Loucy (cell line): ENCODE data around the gene MYCBPAP.

ENCODE experiments used
- EZH2phosphoT487 ChIP-seq: fragments of 200-600 bp; IDR thresholded peaks from 2 replicates; pipeline ENCODE4 v1.6.1; 2018; ENCODE audit warnings: antibody characterized with exemption, mild to moderate bottlenecking, moderate library complexity, borderline replicate concordance
- TF ChIP-seq, protein P1 (sequence below): fragments of 200-600 bp; sonication (generic); conservative IDR thresholded peaks from 2 replicates; pipeline ENCODE4 v1.5.1; 2014; ENCODE audit warnings: mild to moderate bottlenecking, antibody characterized with exemption, low read length

DNA sequence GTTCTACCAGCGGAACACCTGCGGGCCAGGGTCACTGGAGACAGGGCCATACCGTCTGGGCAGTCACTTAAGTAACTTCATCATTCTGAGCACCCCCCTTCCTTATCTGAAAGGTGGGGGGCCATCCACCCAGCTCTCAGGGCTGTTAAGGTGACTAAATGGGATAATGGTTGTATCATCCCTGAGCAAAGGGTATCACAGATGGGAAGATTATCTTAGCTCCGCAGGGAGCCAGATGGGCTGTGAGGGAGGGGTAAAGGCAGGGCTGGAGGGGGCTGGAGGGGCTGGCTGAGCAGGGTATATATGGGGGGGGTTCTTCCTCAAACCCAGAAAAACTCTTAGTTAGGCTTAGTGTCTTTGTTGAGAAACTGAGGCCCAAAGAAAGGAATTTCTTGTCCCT is 49.4 kb downstream of the MYCBPAP start:
- TF ChIP-seq, protein P1, sequence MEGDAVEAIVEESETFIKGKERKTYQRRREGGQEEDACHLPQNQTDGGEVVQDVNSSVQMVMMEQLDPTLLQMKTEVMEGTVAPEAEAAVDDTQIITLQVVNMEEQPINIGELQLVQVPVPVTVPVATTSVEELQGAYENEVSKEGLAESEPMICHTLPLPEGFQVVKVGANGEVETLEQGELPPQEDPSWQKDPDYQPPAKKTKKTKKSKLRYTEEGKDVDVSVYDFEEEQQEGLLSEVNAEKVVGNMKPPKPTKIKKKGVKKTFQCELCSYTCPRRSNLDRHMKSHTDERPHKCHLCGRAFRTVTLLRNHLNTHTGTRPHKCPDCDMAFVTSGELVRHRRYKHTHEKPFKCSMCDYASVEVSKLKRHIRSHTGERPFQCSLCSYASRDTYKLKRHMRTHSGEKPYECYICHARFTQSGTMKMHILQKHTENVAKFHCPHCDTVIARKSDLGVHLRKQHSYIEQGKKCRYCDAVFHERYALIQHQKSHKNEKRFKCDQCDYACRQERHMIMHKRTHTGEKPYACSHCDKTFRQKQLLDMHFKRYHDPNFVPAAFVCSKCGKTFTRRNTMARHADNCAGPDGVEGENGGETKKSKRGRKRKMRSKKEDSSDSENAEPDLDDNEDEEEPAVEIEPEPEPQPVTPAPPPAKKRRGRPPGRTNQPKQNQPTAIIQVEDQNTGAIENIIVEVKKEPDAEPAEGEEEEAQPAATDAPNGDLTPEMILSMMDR, result no peak
- TF ChIP-seq EZH2phosphoT487, result no peak
